ENCODE results near the gene GJA5. TPM values are rescaled to one million over a fixed set of nuclear protein-coding genes. Genes with fewer than 3 reads are reported as not detected.

GJA5 gene
- total RNA-seq, 1 donor, result not detected

GRCh38 chr1:147798731-147799130, 38.3 kb upstream of the GJA5 start:
- no peak for TF ChIP-seq CTCF (IDR thresholded peaks at IDR 0.05; ENCODE audit: insufficient read depth, low read length)
- no peak for DNase-seq (ENCODE audit: low read depth)
- H3K4me3 ChIP-seq (ENCODE audit: low read depth, low read length), result no peak overlapping the region

GRCh38 chr1:147794570-147794969, 34.2 kb upstream of the GJA5 start:
- no peak for TF ChIP-seq CTCF (IDR thresholded peaks at IDR 0.05; ENCODE audit: insufficient read depth, low read length)
- DNase-seq (ENCODE audit: low read depth), result peak; percentile 25
- H3K4me3 ChIP-seq (ENCODE audit: low read depth, low read length), result no peak overlapping the region

GRCh38 chr1:147791876-147792275, 31.5 kb upstream of the GJA5 start:
- no peak for DNase-seq (ENCODE audit: low read depth)
- no peak for TF ChIP-seq CTCF (IDR thresholded peaks at IDR 0.05; ENCODE audit: insufficient read depth, low read length)
- H3K4me3 ChIP-seq (ENCODE audit: low read depth, low read length), result no peak overlapping the region

DNA sequence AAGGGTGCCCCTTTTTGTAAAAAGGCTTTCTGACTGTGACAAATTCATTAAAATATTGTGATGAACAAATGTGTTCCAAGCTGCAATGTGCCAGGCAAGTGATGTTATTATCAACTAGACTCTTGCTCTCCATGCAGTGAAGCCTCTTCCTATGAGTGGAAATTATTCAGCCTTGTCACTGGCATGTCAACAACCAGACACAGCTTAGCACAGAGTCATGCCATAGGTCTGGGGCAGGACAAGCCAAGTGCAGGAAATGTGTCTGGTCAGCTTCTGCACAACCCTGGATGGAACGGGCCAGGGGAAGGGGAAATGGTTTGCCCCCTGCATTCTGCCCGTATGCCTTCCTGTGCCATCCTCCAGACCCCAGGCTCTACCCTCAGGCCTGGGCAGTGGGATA, 27.4 kb upstream of the GJA5 start:
- no peak for DNase-seq (ENCODE audit: low read depth)
- TF ChIP-seq CTCF (IDR thresholded peaks at IDR 0.05; ENCODE audit: insufficient read depth, low read length), result no peak

GRCh38 chr1:147786536-147786935, 26.1 kb upstream of the GJA5 start:
- no peak overlapping the region for H3K4me3 ChIP-seq (ENCODE audit: low read depth, low read length)
- no peak for TF ChIP-seq CTCF (IDR thresholded peaks at IDR 0.05; ENCODE audit: insufficient read depth, low read length)
- DNase-seq (ENCODE audit: low read depth), result no peak

More for the DNA sequence above, 27.4 kb upstream of the GJA5 start:
- H3K4me3 ChIP-seq (ENCODE audit: low read depth, low read length), result no peak overlapping the region

DNA sequence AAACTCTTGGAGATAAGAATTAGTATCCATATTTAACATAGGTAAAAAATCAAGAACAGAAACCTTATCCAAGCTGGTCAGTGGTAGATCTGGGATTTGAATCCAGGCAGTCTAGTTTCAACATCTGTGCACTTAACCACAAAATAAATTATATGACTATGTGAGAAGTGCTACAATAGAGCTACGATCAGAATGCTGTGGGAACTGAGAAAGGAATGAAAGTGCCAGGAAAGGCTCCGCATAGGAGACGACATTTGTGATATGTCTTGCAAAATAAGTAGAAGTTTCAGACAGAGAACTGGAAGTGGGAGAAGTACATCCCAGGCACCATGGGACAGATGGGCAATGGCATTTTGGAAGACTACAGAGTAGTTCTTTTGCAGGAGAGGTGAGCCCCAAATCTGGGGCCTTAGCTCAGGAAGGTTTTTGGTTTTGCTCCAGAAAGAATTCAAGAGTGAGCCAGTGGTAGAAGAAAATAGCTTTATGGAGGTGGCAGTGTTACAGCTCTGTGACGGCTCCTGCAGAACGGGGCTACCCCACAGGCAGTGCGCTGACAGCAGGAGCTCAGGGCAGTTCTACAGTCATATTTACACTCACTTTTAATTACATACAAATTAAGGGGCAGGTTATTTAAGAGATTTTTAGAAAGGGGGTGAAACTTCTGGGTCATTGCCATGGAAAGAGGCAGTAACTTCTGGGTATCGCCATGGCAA, 25.5 kb upstream of the GJA5 start:
- DNase-seq (ENCODE audit: low read depth), result no peak
- TF ChIP-seq CTCF (IDR thresholded peaks at IDR 0.05; ENCODE audit: insufficient read depth, low read length), result no peak
- no peak overlapping the region for H3K4me3 ChIP-seq (ENCODE audit: low read depth, low read length)

- H3K4me3 ChIP-seq (ENCODE audit: low read depth, low read length), result no peak overlapping the region
- no peak for DNase-seq (ENCODE audit: low read depth)
- no peak for TF ChIP-seq CTCF (IDR thresholded peaks at IDR 0.05; ENCODE audit: insufficient read depth, low read length)
Measured at GRCh38 chr1:147784941-147785340, 24.5 kb upstream of the GJA5 start.
